Activated naive CD4-positive, alpha-beta T cell treated with anti-CD3 and anti-CD28 coated beads, Interleukin-2, amount 50 U/mL, for 72 hours (primary cell): ENCODE results near the gene TGFBI. TPM values are rescaled to one million over a fixed set of nuclear protein-coding genes. Genes with fewer than 3 reads are reported as not detected.
A peak's percentile ranks its signal among the peaks of the same experiment; 100 is the strongest.

Source experiments
- ATAC-seq, 2 donors: fragments of 150-1000 bp; cut with Tn5 transposase; 2 replicates each; pipeline ENCODE4 v1.10.0; 2021; ENCODE audit warnings: mild to moderate bottlenecking in 2 of 2, moderate library complexity in 2 of 2
- DNase-seq, 2 donors: peaks; one replicate each; pipeline ENCODE4 v3.0.0; 2021 to 2022; ENCODE audit warnings: low spot score in 2 of 2
- H3K27ac Mint-ChIP-seq, 2 donors: one replicate each; pipeline ENCODE4 v1.8.0; 2022; ENCODE audit warnings: mild to moderate bottlenecking in 2 of 2, mixed read lengths in 2 of 2
- H3K36me3 Mint-ChIP-seq, 2 donors: one replicate each; pipeline ENCODE4 v1.8.0; 2022; ENCODE audit warnings: mixed read lengths in 2 of 2
- H3K9me3 Mint-ChIP-seq, 2 donors: one replicate each; pipeline ENCODE4 v1.8.0; 2022; ENCODE audit warnings: mixed read lengths in 2 of 2
- total RNA-seq, 2 donors: library from RNA; stranded (reverse); gene quantifications; one replicate each; pipeline ENCODE4 v1.2.3, GENCODE V29; 2022

Gene TGFBI
- total RNA-seq = not detected

DNA sequence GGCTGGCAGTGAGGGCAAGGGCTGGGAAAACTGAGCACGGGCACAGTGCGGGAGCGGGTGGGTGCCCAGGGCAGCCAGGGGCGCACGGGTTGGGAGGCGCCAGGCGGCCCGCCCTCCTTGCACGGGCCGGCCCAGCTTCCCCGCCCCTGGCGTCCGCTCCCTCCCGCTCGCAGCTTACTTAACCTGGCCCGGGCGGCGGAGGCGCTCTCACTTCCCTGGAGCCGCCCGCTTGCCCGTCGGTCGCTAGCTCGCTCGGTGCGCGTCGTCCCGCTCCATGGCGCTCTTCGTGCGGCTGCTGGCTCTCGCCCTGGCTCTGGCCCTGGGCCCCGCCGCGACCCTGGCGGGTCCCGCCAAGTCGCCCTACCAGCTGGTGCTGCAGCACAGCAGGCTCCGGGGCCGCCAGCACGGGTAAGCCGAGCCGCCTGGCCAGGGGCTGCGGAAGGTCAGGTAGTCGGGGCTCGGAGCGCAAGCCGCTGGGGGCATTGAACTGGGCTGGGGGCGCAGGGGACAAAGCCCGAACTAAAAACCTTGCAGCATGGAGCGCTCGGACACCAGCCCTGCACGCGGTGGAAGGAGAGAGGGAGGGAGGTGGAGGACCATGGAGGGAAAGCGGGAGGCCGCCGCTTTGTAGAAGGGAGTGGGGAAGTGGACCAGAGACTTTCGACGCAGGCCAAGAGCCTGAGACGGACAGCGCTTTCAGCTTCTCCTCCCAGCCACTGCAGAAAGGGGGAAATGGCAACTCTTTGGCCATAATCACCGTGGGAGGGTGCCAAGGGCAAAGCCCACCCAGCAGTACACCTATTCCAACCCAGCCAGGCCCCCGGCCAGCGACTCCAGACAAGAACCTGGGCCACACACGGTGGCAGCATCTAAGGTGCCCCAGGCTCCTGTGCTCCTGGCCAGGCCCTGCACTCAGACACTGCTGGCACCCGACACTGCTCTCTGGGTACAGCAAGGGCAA lies at the start of gene TGFBI:
Gene TGFBI, plus strand, starts transcription at position 207 of the 961 bp plus-strand sequence. Its CDS starts 68 bp downstream, at position 275.
- Mint-ChIP-seq H3K27ac (no peak within 1 kb of the TSS), H3K9me3 (no peaks in the 10 kb centered on the region), H3K36me3 (no peaks in the 10 kb centered on the region)
- DNase-seq (peak in 1 of 2 donors; percentile 8), ATAC-seq (peak in 1 of 2 donors; percentile 62)

- ATAC-seq (no peak), DNase-seq (no peak)
- Mint-ChIP-seq H3K9me3 (peaks cover 0 to 3% of the 10 kb centered on the region in 2 donors), H3K27ac (no peak overlapping the region), H3K36me3 (no peaks in the 10 kb centered on the region)
Measured at GRCh38 chr5:135978993-135979392, 49.8 kb upstream of the TGFBI start.

GRCh38 chr5:135979510-135979909 lies 49.3 kb upstream of the TGFBI start:
- DNase-seq = no peak
- Mint-ChIP-seq H3K9me3 (peaks cover 0 to 3% of the 10 kb centered on the region in 2 donors), H3K27ac (no peak overlapping the region), H3K36me3 (no peaks in the 10 kb centered on the region)
- ATAC-seq = no peak

- ATAC-seq (no peak), DNase-seq (no peak)
- no peaks in the 10 kb centered on the region for H3K36me3 Mint-ChIP-seq
- H3K9me3 Mint-ChIP-seq = peaks cover 0 to 3% of the 10 kb centered on the region in 2 donors
- H3K27ac Mint-ChIP-seq = no peak overlapping the region
Measured at GRCh38 chr5:135980620-135981019, 48.2 kb upstream of the TGFBI start.

DNA sequence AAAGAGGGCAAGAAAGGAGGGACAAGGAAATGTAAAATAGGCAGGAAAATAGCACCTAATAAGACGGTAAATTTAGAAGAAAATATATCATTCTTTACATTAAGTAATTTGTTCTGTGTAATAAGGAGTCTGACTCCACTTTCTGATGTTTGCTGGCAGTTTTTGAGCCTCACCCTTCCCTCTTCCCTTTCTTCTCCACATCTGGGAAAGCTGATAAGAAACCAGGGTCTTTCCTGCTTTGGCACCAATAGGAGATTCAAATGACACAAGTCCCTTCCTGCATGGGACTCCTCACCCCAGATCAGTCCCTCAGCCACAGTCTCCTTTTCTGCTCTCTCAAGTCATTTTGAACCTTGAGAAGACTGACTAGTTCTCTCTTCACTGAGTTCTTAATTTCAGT lies 42.8 kb upstream of the TGFBI start:
- H3K36me3 Mint-ChIP-seq = no peaks in the 10 kb centered on the region
- ATAC-seq = no peak
- H3K27ac Mint-ChIP-seq = no peak overlapping the region
- no peaks in the 10 kb centered on the region for H3K9me3 Mint-ChIP-seq
- no peak for DNase-seq

DNA sequence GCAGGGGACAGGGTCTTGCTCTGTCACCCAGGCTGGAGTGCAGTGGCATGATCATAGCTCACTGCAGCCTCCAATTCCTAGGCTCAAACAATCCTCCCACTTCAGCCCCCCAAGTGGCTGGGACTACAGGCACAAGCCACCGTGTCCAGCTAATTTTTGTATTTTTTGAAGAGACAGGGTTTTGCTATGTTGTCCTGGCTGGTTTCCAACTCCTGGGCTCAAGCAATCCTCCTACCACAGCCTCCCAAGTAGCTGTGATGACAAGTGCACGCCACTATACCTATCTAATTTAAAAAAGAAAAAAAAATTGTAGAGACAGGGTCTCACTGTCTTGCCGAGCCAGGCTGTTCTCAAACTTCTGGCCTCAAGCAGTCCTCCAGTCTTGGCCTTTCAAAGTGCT lies 42.4 kb upstream of the TGFBI start:
- no peak for DNase-seq
- ATAC-seq = no peak
- Mint-ChIP-seq H3K27ac (no peak overlapping the region), H3K36me3 (no peaks in the 10 kb centered on the region), H3K9me3 (no peaks in the 10 kb centered on the region)

DNA sequence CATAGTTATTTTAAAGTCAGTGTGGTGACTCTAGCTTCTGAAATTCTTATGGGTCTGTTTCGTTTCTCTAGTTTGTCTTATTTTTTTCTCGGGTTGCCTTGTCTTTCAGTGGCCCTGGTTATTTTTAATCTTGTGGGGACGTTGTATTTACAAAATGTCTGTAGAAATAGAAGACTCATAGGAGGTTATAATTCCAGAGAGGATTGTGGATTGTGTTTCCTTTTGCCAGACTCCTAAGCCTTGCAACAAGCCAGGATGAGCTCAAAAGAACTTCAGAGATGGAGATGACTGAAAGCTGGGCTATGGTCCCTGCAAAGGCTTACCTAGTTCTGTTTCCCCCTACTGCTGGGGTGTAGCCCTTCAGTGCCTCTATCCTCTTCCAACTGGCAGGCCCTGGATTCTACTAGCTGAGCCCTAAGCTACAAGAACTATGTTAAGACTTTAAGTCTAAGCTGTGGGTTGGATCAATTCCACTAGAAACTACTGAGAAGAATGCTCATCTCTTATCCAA lies 41.8 kb upstream of the TGFBI start:
- Mint-ChIP-seq H3K27ac (no peak overlapping the region), H3K9me3 (no peaks in the 10 kb centered on the region), H3K36me3 (no peaks in the 10 kb centered on the region)
- no peak for DNase-seq
- no peak for ATAC-seq

DNA sequence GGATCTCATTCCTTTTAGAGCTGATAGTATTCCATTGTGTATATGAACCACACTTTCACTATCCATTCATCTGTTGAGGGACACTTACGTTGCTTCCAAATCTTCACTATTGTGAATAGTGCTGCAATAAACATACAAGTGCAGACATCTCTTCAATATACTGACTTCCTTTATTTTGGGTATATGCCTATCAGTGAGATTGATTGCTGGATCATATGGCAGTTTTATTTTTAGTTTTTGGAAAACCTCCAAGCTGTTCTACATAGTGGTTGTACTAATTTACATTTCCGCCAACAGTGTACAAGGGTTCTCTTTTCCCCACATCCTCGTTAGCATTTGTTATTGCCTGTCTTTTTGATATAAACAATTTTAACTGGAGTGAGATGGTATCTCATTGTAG lies 40.2 kb upstream of the TGFBI start:
- H3K9me3 Mint-ChIP-seq = no peaks in the 10 kb centered on the region
- H3K36me3 Mint-ChIP-seq = no peaks in the 10 kb centered on the region
- H3K27ac Mint-ChIP-seq = no peak overlapping the region
- ATAC-seq (no peak), DNase-seq (no peak)

- DNase-seq (no peak), ATAC-seq (no peak)
- Mint-ChIP-seq H3K9me3 (no peaks in the 10 kb centered on the region), H3K36me3 (no peaks in the 10 kb centered on the region), H3K27ac (no peak overlapping the region)
Measured at GRCh38 chr5:135989686-135990085, 39.1 kb upstream of the TGFBI start.

DNA sequence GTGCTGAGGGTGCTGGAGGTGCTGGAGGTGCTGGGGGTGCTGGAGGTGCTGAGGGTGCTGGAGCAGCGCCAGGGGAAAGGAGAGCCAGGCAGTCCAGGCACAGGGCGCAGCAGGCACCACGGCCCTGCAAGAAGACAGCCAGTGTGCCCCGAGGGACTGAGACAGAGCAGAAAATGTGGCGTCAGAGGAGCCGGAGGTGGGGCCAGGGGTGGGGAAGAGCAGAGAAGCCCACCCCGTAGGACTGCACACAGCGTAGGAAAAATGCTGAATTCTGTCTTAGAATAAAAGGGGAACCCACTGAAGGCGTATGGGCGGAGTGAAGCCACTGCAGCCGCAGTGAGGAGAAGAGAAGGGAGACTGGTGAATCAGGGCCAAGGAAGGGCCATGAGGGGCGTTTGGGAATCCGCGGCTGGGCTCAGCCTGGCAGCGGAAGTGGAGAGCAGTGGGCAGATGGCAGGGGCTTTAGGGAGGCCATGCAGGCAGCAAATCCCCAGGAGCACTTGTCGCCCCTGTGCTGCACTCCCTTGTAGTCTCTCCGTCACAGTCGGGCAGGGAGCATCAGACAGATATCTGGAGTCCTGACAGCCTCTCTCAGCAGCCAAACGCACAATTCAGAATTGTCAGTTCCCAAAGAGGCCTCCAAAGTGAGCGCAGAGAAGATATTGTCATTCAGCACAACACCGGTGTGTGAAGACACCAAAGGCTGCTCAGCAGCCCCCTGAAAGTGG lies 38.1 kb upstream of the TGFBI start:
- H3K9me3 Mint-ChIP-seq = no peaks in the 10 kb centered on the region
- no peak for ATAC-seq
- no peak overlapping the region for H3K27ac Mint-ChIP-seq
- no peak for DNase-seq
- no peaks in the 10 kb centered on the region for H3K36me3 Mint-ChIP-seq

DNA sequence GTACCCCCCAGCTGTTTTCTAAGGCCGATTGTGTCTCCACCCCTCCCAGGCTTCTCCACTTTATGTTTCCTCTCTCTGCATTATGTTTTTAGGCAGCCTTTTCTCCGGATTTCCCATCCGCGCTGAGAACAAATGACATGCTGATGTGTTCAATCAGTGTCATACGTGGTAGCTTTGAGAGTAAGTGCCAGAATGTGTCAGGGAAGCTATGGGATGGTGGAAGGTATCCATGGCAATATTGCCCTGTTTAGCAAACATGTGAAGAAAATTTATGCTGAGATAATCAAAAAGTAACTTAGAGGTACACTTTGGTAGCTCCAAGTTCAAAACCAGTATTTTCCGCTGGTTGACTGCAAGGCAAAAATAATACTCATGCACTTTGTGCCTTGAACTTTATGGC lies 37.4 kb upstream of the TGFBI start:
- Mint-ChIP-seq H3K36me3 (no peaks in the 10 kb centered on the region), H3K27ac (no peak overlapping the region), H3K9me3 (no peaks in the 10 kb centered on the region)
- DNase-seq = no peak
- ATAC-seq = no peak

DNA sequence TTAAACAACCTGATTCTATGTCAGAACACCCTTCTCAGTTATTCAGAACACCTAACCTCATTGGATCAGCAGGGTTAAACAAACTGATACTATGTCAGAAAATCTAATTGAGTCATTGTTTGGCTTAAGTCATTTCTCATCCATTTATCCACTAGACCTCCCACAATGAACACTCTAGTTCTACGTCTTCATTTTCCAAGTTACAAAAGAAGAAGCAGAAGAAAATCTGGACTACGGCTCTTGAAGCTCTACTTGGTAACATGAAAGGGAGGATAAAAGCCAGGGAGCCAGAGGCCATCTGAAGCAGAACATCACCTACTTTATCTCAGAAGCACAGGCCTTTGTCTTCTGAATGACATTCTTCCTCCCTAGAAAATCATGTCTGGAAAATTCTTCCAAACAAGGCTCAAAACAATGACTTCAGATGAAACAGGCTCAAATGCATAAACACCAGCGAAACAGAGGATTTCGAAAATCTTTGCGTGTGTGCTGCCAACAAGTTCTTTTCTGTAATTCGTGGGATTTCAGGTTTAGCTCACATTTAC lies 35.4 kb upstream of the TGFBI start:
- ATAC-seq = no peak

GRCh38 chr5:135993880-135994636 lies 34.7 kb upstream of the TGFBI start:
- no peaks in the 10 kb centered on the region for H3K9me3 Mint-ChIP-seq
- H3K27ac Mint-ChIP-seq = no peak overlapping the region
- DNase-seq (no peak), ATAC-seq (no peak)
- no peaks in the 10 kb centered on the region for H3K36me3 Mint-ChIP-seq

More for the DNA sequence above, 35.4 kb upstream of the TGFBI start:
- DNase-seq = no peak
- H3K27ac Mint-ChIP-seq = no peak overlapping the region
- H3K9me3 Mint-ChIP-seq = no peaks in the 10 kb centered on the region
- H3K36me3 Mint-ChIP-seq = no peaks in the 10 kb centered on the region

GRCh38 chr5:135995976-135996375 lies 32.8 kb upstream of the TGFBI start:
- no peaks in the 10 kb centered on the region for H3K36me3 Mint-ChIP-seq
- H3K27ac Mint-ChIP-seq = no peak overlapping the region
- no peak for DNase-seq
- H3K9me3 Mint-ChIP-seq = no peaks in the 10 kb centered on the region
- ATAC-seq = no peak

GRCh38 chr5:135996611-135997010 lies 32.2 kb upstream of the TGFBI start:
- H3K9me3 Mint-ChIP-seq = no peaks in the 10 kb centered on the region
- no peak for DNase-seq
- no peak overlapping the region for H3K27ac Mint-ChIP-seq
- ATAC-seq = no peak
- no peaks in the 10 kb centered on the region for H3K36me3 Mint-ChIP-seq

- Mint-ChIP-seq H3K9me3 (no peaks in the 10 kb centered on the region), H3K36me3 (no peaks in the 10 kb centered on the region), H3K27ac (no peak overlapping the region)
- ATAC-seq = no peak
- DNase-seq = no peak
Measured at GRCh38 chr5:135997673-135998335, 31.0 kb upstream of the TGFBI start.
